22Rv1 (cell line): ENCODE measurements around the gene MAGI2.

Source experiments
- CTCF ChIP-seq: fragments of 450-650 bp; IDR thresholded peaks from 2 replicates; pipeline ENCODE4 v1.5.1; 2017; ENCODE audit warnings: mild to moderate bottlenecking
- ZFX ChIP-seq: fragments of 450-650 bp; IDR thresholded peaks from 2 replicates; pipeline ENCODE4 v1.6.1; 2017; ENCODE audit warnings: antibody characterized with exemption, borderline replicate concordance

GRCh38 chr7:78198756-78199155, 1254.7 kb downstream of the MAGI2 start:
- TF ChIP-seq CTCF (no peak), ZFX (no peak)
